AML-193 (cell line): ENCODE results near the gene PTGDR2.

ENCODE experiments used
- DNase-seq, 2 experiments: peaks; one replicate each; lab custom pipeline; 2025; lab: John Stamatoyannopoulos, UW

Gene PTGDR2

GRCh38 chr11:60874421-60875365, 18.9 kb upstream of the PTGDR2 start:
- DNase-seq = no peak

GRCh38 chr11:60873533-60873932, 17.8 kb upstream of the PTGDR2 start:
- no peak for DNase-seq

- no peak for DNase-seq
Measured at GRCh38 chr11:60872961-60873524, 17.3 kb upstream of the PTGDR2 start.

- no peak for DNase-seq
Measured at GRCh38 chr11:60872124-60872960, 16.6 kb upstream of the PTGDR2 start.

DNA sequence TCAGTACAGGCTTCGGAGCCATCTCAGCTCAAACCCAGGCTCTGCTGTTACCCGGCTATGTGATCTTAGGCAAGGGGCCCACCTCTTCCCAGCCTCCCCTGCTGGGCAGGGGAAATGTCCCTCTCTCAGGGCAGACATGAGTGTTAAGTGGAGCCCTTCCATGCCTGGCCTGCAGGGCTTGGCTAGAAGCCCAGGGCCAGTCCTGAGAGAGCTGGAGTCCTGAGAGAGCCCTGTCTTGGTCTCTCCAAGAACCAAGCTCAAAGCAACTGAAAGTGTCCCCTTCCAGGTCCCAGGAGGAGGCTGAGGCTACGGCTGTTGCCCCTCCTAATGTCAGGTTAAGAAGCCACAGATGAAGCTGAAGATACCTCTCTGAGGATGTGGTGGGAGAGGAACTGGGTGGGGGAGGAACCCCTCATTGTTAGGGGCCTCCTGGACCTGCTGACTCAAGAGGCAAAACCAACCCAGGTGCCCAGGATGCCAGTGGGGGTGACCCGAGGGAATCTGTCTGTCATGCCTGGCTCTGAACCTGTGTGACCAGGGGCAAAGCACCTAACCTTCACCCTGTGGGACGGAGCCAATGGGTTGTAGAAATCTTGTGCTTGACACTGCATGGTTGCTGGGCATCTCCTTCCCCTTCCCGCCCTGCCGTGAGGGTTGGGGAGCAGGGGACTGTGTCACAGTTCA, 15.8 kb upstream of the PTGDR2 start:
- DNase-seq = no peak

DNA sequence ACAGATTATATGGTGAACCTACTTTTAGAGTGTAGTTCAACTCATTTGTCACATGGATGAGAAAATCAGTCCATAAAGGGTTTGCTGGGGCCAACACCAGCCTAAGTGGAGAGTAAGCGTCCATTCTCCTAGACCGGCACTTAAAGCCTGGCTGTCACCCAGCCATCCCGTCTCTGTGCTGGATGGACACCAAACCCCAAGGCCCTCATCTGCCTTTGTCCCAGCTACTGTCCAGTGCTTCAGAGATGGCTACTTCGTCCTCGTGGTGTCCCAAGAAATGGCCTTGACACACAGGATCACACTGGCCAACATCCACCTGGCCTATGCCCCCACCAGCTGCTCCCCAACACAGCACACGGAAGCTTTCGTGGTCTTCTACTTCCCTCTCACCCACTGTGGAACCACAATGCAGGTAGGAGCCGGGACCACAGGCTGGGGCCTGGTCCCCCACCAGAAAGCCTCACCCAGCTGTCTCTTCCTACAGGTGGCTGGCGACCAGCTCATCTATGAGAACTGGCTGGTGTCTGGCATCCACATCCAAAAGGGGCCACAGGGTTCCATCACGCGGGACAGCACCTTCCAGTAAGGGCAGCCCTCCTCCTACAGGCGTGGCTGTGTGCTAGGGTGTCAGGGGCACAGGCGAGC, 15.1 kb upstream of the PTGDR2 start:
- DNase-seq = no peak

- DNase-seq = no peak
Measured at GRCh38 chr11:60870276-60870675, 14.5 kb upstream of the PTGDR2 start.

GRCh38 chr11:60869451-60869825, 13.7 kb upstream of the PTGDR2 start:
- DNase-seq = no peak

- no peak for DNase-seq
Measured at GRCh38 chr11:60868682-60869450, 13.1 kb upstream of the PTGDR2 start.

DNA sequence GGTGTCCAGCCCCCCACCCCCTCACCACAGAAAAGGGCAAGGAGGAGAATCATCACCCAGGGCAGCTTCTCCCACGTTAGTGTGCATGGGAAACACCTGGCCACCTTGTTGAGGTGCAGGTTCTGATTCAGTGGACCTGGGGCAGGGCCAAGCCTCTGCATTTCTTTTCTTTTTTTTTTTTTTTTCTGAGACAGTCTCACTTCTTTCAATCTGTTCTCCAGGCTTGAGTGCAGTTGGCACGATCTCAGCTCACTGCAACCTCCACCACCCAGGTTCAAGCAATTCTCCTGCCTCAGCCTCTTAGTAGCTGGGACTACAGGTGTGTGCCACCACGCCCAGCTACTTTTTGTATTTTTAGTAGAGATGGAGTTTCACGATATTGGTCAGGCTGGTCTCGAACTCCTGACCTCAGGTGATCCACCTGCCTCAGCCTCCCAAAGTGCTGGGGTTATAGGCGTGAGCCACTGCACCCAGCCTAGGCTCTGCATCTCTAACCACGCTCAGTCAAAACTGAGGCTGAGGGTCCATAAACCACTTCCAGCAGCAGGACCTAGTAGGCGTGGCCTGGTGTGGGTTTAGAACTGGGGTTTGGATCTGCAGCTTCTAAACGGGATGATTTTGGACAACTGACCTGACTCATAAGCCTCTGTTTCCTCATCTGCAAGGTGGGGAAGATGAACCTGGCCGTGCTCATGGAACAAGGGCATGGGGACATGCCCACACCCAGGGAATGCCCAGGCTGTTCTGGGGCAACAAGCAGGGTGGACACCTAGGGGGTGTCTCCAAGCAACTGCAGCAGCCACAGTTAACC, 12.3 kb upstream of the PTGDR2 start:
- no peak for DNase-seq

DNA sequence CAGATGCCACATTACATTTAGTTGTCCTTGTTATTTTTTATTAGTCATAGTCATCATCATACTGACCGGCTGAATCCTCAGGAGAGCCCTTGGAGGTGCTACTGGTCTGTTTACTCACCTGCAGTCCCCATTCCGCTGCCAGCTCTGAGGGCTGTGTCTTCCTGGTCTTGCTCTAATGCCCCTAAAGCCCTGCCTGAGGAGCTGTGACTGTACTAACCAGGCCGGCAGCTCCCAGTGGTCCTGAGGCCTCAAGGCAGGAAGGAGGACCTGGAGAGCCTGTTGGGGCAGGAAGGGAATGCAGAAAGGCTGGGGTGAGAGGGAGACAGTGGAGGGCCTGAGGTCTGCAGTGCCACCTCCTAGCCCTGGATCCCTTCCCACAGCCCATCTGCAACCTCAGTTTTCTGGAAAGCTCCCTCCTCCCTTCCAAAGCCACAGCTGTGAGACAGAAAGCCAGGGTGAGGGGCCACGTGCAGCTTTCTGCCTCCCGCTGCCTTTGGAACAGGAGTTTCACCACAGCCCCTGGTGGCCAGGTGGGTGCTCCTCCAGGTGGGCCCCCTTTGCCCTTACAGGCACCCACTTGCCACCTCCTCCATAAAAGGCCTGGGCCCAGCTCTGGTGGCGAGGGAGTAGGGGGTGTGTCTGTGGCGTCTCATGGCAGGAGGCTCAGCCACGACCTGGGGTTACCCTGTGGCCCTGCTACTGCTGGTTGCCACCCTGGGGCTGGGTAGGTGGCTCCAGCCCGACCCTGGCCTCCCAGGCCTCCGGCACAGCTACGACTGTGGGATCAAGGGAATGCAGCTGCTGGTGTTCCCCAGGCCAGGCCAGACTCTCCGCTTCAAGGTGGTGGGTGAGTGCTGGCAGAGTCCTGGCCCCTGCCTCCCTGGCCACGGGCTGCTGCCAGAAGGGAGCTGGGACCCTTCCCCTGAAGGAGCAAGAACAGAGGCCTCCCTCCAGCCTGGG, 11.4 kb upstream of the PTGDR2 start, which contains the start of gene ZP1:
TSS of gene ZP1 (plus strand) at position 632 of the 960 bp plus-strand sequence. CDS start at position 652, 20 bp downstream.
- DNase-seq = no peak

DNA sequence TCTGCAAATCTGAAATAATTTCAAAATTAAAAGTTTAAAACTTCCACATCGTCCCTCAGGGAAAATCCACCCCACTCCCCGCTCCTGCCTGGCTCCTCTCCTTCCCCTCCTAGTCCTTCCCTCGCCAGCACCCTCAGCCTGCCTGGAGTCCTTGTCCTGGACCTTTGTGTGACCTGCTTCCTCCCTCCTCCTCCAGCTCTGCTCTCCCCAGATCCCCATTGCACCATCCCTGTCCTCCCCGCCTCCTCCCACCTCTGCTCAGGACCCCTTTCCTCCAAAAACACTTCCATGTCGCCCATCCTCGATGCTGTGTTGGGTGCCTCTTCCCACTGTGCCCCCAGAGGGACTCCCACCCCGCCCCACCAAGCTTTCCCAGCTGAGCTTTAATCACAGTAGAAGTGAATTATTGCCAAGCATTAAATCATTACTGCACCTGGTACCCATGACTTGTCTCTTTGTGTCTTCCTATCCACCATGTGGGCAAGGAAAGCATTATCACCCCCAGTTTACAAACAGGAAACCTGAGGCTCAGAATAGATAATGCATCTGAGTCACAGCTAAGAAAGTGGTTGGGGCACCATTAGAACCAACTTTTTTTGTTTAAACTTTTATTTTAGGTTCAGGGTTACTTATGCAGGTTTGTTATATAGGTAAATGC, 9.2 kb upstream of the PTGDR2 start:
- DNase-seq = no peak

GRCh38 chr11:60863550-60864521, 8.1 kb upstream of the PTGDR2 start:
- no peak for DNase-seq

- DNase-seq = no peak
Measured at GRCh38 chr11:60862171-60862570, 6.4 kb upstream of the PTGDR2 start.

DNA sequence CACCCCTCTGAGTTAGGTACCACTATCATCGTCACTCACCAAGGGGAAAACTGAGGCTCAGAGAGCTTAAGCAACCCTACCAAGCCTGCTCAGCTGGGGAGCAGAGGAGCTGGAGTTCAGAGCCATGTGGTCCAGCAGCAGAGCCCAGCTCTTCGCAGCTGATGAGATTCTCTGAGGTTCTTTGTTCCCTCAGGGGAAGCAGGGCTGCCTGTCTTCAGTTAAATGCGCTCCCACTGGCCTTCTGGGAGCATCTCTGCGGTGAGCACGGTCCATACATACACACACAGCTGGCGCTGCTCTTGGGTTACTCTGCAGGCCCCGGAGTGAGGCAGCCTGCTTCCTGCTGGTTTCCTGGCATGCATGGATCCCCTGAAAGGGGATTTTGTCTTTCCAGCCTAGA, 5.2 kb upstream of the PTGDR2 start:
- DNase-seq = no peak

DNA sequence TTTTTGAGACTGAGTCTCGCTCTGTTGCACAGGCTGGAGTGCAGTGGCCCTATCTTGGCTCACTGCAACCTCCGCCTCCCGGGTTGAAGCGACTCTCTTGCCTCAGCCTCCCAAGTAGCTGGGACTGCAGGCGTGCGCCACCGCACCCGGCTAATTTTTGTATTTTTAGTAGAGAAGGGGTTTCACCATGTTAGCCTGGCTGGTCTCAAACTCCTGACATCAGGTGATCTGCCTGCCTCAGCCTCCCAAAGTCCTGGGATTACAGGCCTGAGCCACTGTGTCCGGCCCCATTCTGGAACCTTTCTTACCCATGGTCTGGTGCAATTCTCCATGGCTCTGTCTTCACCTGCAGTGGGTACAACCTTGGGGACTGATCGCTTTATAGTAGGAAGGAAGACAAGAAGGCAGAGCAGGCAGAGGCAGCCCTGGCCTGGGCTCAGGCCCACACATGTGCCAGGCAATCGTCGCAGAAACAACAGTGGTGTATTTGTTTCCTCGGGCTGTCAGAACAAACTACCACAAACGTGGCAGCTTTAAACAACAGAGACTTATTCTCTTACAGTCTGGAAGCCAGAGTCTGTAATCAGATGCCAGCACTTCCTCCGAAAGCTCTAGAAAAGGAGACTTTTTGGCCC, 4.0 kb upstream of the PTGDR2 start:
- DNase-seq = no peak
